ENCODE results near the gene PARL.

GRCh38 chr3:183907176-183907575 lies 22.5 kb upstream of the PARL start:
- TF ChIP-seq GATA2 (IDR thresholded peaks at IDR 0.05; ENCODE audit: low read depth, low read length): no peak
- TF ChIP-seq GATA3 (IDR thresholded peaks at IDR 0.05; ENCODE audit: low read depth, low read length): no peak
